OCI-LY1 (cell line): Measurements from ENCODE around the gene HNRNPA2B1.
"Not testable (repeated sequence)": the region's sequence is repeated elsewhere in the genome, so short reads cannot be mapped to it uniquely, and the experiment has no call there.

Experiments
- H2AFZ ChIP-seq: fragments of 200-600 bp; sonication (generic), shearing (Covaris generic); 2 replicates; pipeline ENCODE4 v1.6.0; 2014; ENCODE audit warnings: antibody characterized with exemption, mild to moderate bottlenecking, low read length
- H3F3A ChIP-seq: fragments of 200-600 bp; sonication (generic), shearing (Covaris generic); 2 replicates; pipeline ENCODE4 v1.6.0; 2014; ENCODE audit warnings: mild to moderate bottlenecking, antibody characterized with exemption, low read length, moderate library complexity; ENCODE audit not compliant: insufficient read depth
- H3K27ac ChIP-seq: fragments of 200-600 bp; sonication (generic); 2 replicates; pipeline ENCODE4 v1.5.1; 2014; ENCODE audit warnings: low read length, mixed run types, mild to moderate bottlenecking, low read depth; ENCODE audit not compliant: poor library complexity, severe bottlenecking
- H3K27me3 ChIP-seq: fragments of 200-600 bp; sonication (generic); 2 replicates; pipeline ENCODE4 v1.6.0; 2014; ENCODE audit warnings: antibody characterized with exemption, mild to moderate bottlenecking, low read length, moderate library complexity; ENCODE audit not compliant: insufficient read depth
- H3K36me3 ChIP-seq: fragments of 200-600 bp; sonication (generic); 2 replicates; pipeline ENCODE4 v1.6.1; 2014; ENCODE audit warnings: mild to moderate bottlenecking, antibody characterized with exemption, low read length, moderate library complexity, mixed read lengths; ENCODE audit not compliant: insufficient read depth
- H3K4me1 ChIP-seq: fragments of 200-600 bp; sonication (generic); 2 replicates; pipeline ENCODE4 v1.5.1; 2014; ENCODE audit warnings: mild to moderate bottlenecking, low read length, moderate library complexity; ENCODE audit not compliant: insufficient read depth, severe bottlenecking
- H3K4me2 ChIP-seq: fragments of 200-600 bp; sonication (generic), shearing (Covaris generic); 2 replicates; pipeline ENCODE4 v1.6.1; 2014; ENCODE audit warnings: low read length
- H3K4me3 ChIP-seq: fragments of 200-600 bp; sonication (generic); 2 replicates; pipeline ENCODE4 v1.5.1; 2014; ENCODE audit warnings: low read length, low read depth, mild to moderate bottlenecking, mixed read lengths; ENCODE audit not compliant: poor library complexity, severe bottlenecking
- H3K79me2 ChIP-seq: fragments of 200-600 bp; shearing (Covaris generic); 2 replicates; pipeline ENCODE4 v1.6.1; 2016; ENCODE audit warnings: mixed run types, low read length, mixed read lengths; ENCODE audit not compliant: insufficient read depth
- H3K9ac ChIP-seq: fragments of 200-600 bp; sonication (generic), shearing (Covaris generic); 2 replicates; pipeline ENCODE4 v1.6.1; 2014; ENCODE audit warnings: mild to moderate bottlenecking, low read length, mixed read lengths
- H3K9me2 ChIP-seq: fragments of 200-600 bp; sonication (generic), shearing (Covaris generic); 2 replicates; pipeline ENCODE4 v1.6.1; 2014; ENCODE audit warnings: low read depth, mild to moderate bottlenecking, low read length, mixed read lengths
- H3K9me3 ChIP-seq: fragments of 200-600 bp; shearing (Covaris generic); 2 replicates; pipeline ENCODE4 v1.6.1; 2014; ENCODE audit warnings: low read length, mixed read lengths
- H4K20me1 ChIP-seq: fragments of 200-600 bp; sonication (generic), shearing (Covaris generic); 2 replicates; pipeline ENCODE4 v1.6.0; 2016; ENCODE audit warnings: mild to moderate bottlenecking, low read length; ENCODE audit not compliant: insufficient read depth
- EZH2 ChIP-seq: fragments of 200-600 bp; sonication (generic), shearing (Covaris generic); IDR thresholded peaks from 2 replicates; pipeline ENCODE4 v1.8.0; 2017; ENCODE audit warnings: borderline replicate concordance, mixed run types, mild to moderate bottlenecking, antibody characterized with exemption, low read length, moderate library complexity, mixed read lengths
- TF ChIP-seq, protein P1 (sequence below): fragments of 200-600 bp; sonication (generic), shearing (Covaris generic); IDR thresholded peaks from 2 replicates; pipeline ENCODE4 v1.5.1; 2017; ENCODE audit warnings: mild to moderate bottlenecking, antibody characterized with exemption, low read length, moderate library complexity, mixed read lengths

HNRNPA2B1 gene

DNA sequence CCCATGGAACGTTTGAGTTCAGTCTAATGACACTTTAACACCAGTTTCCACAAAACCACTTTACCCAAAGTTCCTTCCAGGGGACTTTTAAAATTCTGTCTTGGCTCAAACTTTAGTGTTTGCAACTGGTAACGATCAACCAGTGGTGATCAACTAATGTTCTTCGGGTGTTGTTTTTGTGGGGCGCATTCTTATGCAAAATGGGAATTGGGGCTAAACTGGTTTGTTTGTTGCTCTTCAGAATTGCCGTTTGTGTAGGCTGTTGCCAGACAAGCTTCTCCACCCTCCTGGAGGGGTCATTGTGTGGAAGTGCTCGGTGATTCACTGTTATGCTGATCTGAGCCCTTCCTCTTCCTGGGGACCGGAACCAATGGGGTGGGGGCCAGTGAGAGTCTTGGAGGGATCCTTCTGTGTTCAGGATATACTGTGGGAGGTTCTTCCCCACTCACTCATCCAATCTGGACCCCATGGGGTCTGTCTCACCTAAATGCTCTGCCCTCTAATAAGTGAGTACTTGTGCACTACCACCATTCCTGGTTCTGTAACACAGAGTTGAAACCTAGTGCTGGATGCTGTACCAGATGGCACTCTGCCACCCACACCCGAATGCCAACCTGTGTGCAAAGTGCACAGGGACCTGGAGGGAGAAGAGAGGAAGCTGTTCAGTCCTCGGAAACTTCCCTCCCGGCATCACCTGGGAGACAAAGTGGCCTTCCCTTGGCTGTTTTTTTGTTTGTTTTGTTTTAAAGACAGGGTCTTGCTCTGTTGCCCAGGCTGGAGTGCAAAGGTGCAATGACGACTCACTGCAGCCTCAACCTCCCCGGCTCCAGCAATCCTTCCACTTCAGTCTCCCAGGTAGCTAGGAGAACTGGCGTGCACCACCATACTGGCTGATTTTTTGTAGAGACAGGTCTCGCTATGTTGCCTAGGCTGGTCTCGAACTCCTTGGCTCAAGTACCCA is 46.4 kb downstream of the HNRNPA2B1 start:
- Histone ChIP-seq H4K20me1 (no peaks in the 10 kb centered on the region), H3K4me1 (peaks cover 73% of the 10 kb centered on the region), H3K4me2 (peak overlapping the region; percentile 94), H3K36me3 (no peaks in the 10 kb centered on the region), H2AFZ (no peak overlapping the region), H3K27ac (peak overlapping the region; percentile 94), H3K9me3 (no peaks in the 10 kb centered on the region), H3F3A (no peaks in the 10 kb centered on the region), H3K79me2 (peaks cover 54% of the 10 kb centered on the region), H3K9ac (peak overlapping the region; percentile 70), H3K4me3 (peak overlapping the region; percentile 69), H3K27me3 (no peaks in the 10 kb centered on the region), H3K9me2 (no peaks in the 10 kb centered on the region)
- TF ChIP-seq, protein P1, sequence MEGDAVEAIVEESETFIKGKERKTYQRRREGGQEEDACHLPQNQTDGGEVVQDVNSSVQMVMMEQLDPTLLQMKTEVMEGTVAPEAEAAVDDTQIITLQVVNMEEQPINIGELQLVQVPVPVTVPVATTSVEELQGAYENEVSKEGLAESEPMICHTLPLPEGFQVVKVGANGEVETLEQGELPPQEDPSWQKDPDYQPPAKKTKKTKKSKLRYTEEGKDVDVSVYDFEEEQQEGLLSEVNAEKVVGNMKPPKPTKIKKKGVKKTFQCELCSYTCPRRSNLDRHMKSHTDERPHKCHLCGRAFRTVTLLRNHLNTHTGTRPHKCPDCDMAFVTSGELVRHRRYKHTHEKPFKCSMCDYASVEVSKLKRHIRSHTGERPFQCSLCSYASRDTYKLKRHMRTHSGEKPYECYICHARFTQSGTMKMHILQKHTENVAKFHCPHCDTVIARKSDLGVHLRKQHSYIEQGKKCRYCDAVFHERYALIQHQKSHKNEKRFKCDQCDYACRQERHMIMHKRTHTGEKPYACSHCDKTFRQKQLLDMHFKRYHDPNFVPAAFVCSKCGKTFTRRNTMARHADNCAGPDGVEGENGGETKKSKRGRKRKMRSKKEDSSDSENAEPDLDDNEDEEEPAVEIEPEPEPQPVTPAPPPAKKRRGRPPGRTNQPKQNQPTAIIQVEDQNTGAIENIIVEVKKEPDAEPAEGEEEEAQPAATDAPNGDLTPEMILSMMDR, result no peak
- TF ChIP-seq EZH2, result no peak

DNA sequence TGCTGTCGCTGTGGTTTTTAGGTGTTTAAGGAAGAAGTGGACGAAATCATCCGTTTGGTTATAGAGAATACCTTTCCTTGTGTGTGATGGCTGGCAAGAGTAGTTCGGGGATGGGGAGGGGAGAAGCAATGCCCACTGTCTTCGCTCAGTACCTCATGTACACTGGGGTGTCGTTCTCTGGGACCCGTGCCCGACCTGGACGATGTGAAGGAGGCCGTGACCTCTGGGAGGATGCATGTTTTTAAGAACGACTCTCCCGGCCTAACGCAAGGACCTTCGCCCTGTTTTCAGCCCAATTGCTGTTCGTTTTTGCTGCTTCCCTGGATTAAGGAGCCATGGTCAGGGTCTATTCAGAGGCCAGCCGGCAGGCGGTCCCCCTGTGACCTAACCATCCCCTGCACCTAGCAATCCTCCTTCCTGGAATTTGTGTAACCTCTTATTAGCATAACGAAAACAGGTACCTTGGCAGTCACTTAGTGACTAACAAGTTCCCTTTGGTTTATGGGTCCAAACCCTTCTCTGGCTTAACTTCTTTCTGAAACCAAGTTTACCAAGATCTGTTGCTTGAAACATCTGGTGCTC is 47.2 kb downstream of the HNRNPA2B1 start:
- Histone ChIP-seq H3K9me3 (no peaks in the 10 kb centered on the region), H2AFZ (no peak overlapping the region), H4K20me1 (no peaks in the 10 kb centered on the region), H3F3A (no peaks in the 10 kb centered on the region), H3K9ac (peak overlapping the region; percentile 70), H3K79me2 (peaks cover 46% of the 10 kb centered on the region), H3K4me1 (peaks cover 65% of the 10 kb centered on the region), H3K4me3 (peak overlapping the region; percentile 69), H3K27me3 (no peaks in the 10 kb centered on the region), H3K9me2 (no peaks in the 10 kb centered on the region), H3K4me2 (peak overlapping the region; percentile 94), H3K27ac (peak overlapping the region; percentile 94), H3K36me3 (no peaks in the 10 kb centered on the region)
- no peak for TF ChIP-seq EZH2
- TF ChIP-seq, protein P1, result no peak

- H3K27ac ChIP-seq, result peak overlapping the region; percentile 94
- not testable (repeated sequence) for H3K27me3 ChIP-seq, H3K36me3 ChIP-seq, H3K9me3 ChIP-seq, H3F3A ChIP-seq, H3K9me2 ChIP-seq, H4K20me1 ChIP-seq, H2AFZ ChIP-seq
- H3K4me1 ChIP-seq, result peaks cover 60% of the 10 kb centered on the region
- peak overlapping the region; percentile 69 for H3K4me3 ChIP-seq
- peak overlapping the region; percentile 94 for H3K4me2 ChIP-seq
- peaks cover 41% of the 10 kb centered on the region for H3K79me2 ChIP-seq
- H3K9ac ChIP-seq, result peak overlapping the region; percentile 70
Observed at GRCh38 chr7:26152782-26153240, 47.7 kb downstream of the HNRNPA2B1 start.
